ENCODE results near the gene FDXACB1. TPM values are rescaled to one million over a fixed set of nuclear protein-coding genes. Genes with fewer than 3 reads are reported as not detected.
A peak's percentile ranks its signal among the peaks of the same experiment; 100 is the strongest.

Gene FDXACB1
- total and polyA plus RNA-seq, 9 of the 15 experiments (the other 6 are each of a cell fraction or from before 2014, with no cell fraction given), result 3.2 to 7.5 (median 5.3) TPM

DNA sequence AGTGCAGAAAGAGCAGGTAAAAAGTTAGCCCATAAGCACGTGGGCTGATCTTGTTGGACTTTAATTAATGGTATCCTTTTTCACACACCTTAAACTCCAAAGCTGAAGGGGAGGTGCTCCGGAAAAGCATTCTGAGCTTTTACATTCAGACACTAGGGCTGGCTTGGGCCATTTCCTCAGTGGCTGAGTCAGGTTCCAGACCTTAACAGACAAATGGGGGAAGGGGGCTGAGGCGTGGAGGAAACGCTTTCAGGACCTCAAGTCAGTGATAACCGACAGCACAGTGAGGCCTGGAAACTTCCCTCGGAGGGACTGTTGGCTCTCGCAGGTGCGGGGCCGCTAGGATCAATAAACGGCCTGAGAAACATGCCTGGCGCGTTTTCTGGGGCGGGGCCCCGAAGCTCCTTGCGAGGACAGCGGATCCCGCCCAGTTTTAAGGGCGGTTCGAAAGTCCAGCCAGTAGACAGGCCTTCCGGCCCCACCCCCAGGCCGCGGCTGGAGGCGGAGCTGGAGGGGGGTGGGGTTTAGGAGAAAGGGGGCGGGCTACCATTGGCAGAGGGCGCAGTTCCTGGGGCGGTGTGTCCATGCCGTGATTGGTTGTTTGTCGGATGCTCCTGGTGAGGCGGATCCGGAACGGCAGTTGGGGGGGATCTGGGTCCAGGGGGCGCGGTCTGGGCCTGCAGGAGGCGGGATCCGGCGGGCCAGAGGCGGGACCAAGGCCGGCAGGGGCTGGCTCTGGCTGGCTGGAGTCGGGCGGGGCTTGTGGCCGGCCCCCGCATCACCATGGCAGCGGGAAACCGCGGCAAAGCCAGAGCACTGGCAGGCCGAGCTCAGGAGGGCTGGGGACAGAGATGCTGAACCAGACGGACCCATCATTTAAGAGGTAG is 47.8 kb upstream of the FDXACB1 start (continued):
- TF ChIP-seq AFF4 (CRISPR knock-in tag; IDR thresholded peaks at IDR 0.05), result peak; percentile 25; the same call in 1 of the 2 replicates
- no peak for TF ChIP-seq ETV1 (tag; conservative IDR thresholded peaks at IDR 0.05; ENCODE audit: low read depth)
- TF ChIP-seq ZC3H4 (CRISPR knock-in tag; IDR thresholded peaks at IDR 0.05; ENCODE audit: borderline replicate concordance), result no peak
- no peak for TF ChIP-seq ZNF12 (CRISPR knock-in tag; IDR thresholded peaks at IDR 0.05)
- TF ChIP-seq ZNF174 (CRISPR knock-in tag; IDR thresholded peaks at IDR 0.05), result no peak
- TF ChIP-seq CEBPB (tag; IDR thresholded peaks at IDR 0.05), result no peak
- TF ChIP-seq PHF20 (IDR thresholded peaks at IDR 0.05; ENCODE audit: partially characterized antibody), result peak; percentile 36
- peak; percentile 52 for TF ChIP-seq LEF1 (IDR thresholded peaks at IDR 0.05)
- 0 out of 2 replicates have a peak, but pooled peaks have one; percentile 46 for TF ChIP-seq FOXJ2 (tag; IDR thresholded peaks at IDR 0.05)
- peak; percentile 3; the same call in 1 of the 2 replicates for TF ChIP-seq SMARCA5 (IDR thresholded peaks at IDR 0.05)
- no peak for TF ChIP-seq MTA1 (IDR thresholded peaks at IDR 0.05; ENCODE audit: borderline replicate concordance)
- no peak for TF ChIP-seq HSF4 (CRISPR knock-in tag; IDR thresholded peaks at IDR 0.05; ENCODE audit: borderline replicate concordance)
- 0 out of 2 replicates have a peak, but pooled peaks have one; percentile 25 for TF ChIP-seq GMEB1 (CRISPR knock-in tag; IDR thresholded peaks at IDR 0.05)
- TF ChIP-seq ARID3A (IDR thresholded peaks at IDR 0.05; ENCODE audit: borderline replicate concordance, low read depth, low read length), result no peak
- TF ChIP-seq NEUROD1 (IDR thresholded peaks at IDR 0.05; ENCODE audit: borderline replicate concordance, low read depth, low read length, partially characterized antibody), result no peak
- TF ChIP-seq TEAD1 (CRISPR knock-in tag; IDR thresholded peaks at IDR 0.05), result peak; percentile 44 to 54; a peak in 2 of 4 replicates
- no peak for TF ChIP-seq ZNF197 (CRISPR knock-in tag; IDR thresholded peaks at IDR 0.05; ENCODE audit: low read depth)
- no peak for TF ChIP-seq RFX7 (CRISPR knock-in tag; IDR thresholded peaks at IDR 0.05)
- no peak for TF ChIP-seq MYNN (IDR thresholded peaks at IDR 0.05)
- TF ChIP-seq MYNN (CRISPR knock-in tag; IDR thresholded peaks at IDR 0.05), result no peak
- TF ChIP-seq PTRF (tag; IDR thresholded peaks at IDR 0.05), result no peak
- TF ChIP-seq GABPB1 (CRISPR knock-in tag; IDR thresholded peaks at IDR 0.05), result peak; percentile 59
- TF ChIP-seq THRAP3 (IDR thresholded peaks at IDR 0.05; ENCODE audit: borderline replicate concordance), result no peak

All from K562 (cell line).